GM18526 (cell line): ENCODE measurements around the gene MAP3K14.

Experiments
- POLR2A ChIP-seq: IDR thresholded peaks from 3 replicates; pipeline ENCODE4 v1.6.1; 2011; ENCODE audit not compliant: insufficient read length; ENCODE audit errors: extremely low read depth

The MAP3K14 gene

DNA sequence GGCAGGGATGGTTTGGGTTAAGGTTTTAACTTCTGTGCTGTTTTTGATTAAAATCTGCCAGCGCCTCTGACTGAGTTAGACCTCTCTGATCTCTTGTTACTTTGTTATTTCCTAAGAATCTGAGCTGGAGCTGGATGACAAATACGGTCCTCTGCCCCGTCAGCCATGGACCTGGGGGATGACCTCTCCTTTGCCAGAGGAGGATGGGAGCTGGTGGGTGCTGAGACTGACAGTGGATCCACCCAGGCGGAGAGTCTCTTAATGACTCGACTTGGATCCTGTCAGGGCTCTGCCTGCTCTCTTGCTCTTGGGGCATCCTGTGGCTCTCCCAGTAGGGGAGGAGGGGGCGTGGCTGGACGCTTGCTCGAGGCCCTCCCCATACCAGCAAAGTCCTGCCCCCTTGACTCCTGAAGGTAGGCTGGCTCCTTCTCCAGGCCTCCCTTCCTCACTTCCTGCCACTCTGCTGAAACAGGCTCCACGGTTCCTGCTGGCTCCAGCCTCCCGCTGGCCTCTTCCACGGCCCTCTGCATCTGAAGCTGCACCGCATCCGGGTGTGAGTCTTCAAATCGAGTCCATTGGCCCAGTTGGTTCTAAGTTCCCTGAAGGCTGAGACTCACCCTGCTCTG, 24.8 kb upstream of the MAP3K14 start:
- TF ChIP-seq POLR2A, result no peak

- TF ChIP-seq POLR2A, result no peak
These were observed 23.1 kb upstream of the MAP3K14 start for GRCh38 chr17:45339646-45340605.

- no peak for TF ChIP-seq POLR2A
These were observed 22.2 kb upstream of the MAP3K14 start for GRCh38 chr17:45338996-45339535.

DNA sequence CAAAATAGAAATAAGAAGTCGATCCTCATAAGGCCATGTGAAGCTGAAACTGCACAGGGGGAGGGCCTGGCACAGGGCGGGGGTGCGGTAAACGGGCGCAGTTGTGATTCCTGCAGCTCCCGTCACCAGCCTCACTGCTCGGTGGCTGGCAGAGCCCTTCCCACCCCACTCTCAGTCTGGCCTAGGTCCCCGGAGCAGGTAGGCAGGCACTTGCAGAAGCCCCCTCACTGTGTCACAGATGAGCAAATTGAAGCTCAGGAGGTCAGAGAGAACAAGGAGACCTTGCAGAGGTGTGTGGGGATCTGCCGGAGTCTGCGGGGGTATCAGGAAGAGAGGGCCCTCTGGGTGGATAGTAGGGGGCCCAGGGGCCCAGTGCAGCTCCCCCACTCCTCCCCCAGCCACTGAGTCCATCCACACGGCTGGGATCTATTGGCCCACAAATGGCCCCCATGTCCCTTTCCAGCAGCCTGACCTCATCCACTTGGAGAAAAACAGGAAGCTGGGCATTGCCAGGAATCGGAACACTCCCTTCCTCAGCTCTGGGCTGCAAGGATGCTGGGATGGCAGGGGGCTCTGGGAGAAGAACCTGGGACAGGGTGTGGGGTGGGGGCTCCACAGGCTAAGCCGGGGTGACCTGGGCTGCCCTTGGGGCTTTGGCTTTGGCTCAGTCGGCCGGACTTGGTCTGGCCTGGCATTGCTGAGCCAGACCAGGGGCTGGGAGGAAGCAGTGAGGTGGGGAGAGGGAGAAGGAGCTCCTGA, 21.4 kb upstream of the MAP3K14 start:
- no peak for TF ChIP-seq POLR2A

DNA sequence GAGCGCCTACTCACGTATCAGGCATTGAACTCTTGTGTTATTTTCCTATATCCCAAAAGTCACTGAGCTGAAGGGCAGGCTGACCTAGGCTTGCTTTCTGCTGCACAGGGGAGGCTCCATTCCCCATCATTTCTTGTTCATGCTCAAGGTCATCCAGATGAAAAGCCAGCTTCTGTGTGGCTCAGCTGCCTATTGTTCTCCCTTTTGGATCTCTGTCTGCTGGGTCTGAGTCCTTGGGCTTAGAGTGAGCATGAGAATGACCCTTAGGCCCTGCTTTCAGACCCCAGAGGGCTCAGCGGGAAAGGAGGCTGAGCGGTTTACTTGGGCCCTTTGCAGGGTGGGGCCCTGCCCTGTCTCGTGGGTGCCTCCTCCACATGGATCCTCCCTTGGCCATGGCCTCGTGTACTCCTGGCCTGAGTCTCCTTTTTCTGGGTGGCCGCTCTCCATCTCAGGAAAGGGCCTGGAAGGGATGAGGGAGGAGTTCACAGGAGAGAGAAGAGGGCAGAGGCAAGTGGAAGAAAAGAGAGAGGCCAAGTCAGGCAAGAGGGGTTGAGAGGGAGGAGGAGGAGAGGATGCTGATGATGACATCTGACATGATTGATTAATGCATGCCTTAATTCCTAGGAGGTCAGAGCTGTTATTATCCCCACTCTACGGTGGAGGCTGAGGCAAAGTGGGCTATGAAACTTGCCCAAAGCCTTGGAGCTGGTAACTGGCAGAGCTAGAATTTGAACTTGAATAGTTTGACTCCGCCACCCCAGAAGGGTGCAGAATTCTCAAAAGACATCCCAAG, 19.8 kb upstream of the MAP3K14 start:
- TF ChIP-seq POLR2A, result no peak

- no peak for TF ChIP-seq POLR2A
These were observed 18.9 kb upstream of the MAP3K14 start for GRCh38 chr17:45335721-45336120.

GRCh38 chr17:45334701-45335677, 18.2 kb upstream of the MAP3K14 start:
- TF ChIP-seq POLR2A, result no peak

DNA sequence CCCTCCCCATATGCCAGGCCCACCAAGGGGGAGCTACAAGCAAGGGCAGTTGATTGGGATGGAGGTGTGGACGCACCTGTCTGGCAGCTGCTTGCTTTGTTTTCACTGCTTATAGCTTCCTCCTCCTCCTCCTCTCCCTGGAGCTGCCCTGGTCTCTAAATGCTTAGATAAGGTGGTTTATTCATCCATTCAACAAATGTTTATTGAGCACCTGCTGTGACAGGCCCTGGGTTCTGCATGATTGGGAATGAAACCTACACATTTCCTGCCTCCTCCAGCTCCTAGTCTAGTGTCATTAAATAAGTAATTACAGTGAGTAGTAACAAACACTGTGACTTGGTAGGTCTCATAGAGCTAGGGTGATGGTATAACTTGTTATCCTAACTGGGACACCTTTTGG, 17.4 kb upstream of the MAP3K14 start:
- no peak for TF ChIP-seq POLR2A

DNA sequence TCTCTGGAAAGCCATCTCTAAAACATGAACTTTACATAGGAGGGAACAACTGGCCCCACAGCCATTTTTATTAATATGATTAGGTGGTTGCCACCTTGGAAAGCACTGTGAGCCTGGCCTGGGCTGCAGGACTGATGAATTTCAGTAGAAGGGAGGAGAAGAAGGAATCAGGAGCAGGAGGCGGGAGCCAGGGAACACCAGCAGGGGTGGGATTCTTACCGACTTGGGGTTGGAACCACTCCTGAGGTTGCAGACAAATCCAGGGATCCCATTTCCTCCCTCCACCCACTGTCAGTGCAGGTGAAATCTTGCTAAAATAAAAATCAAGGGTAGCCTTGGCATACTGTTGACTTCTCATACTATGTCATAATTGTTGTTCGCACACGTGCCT, 16.9 kb upstream of the MAP3K14 start:
- no peak for TF ChIP-seq POLR2A

GRCh38 chr17:45332989-45333701, 16.3 kb upstream of the MAP3K14 start:
- no peak for TF ChIP-seq POLR2A

DNA sequence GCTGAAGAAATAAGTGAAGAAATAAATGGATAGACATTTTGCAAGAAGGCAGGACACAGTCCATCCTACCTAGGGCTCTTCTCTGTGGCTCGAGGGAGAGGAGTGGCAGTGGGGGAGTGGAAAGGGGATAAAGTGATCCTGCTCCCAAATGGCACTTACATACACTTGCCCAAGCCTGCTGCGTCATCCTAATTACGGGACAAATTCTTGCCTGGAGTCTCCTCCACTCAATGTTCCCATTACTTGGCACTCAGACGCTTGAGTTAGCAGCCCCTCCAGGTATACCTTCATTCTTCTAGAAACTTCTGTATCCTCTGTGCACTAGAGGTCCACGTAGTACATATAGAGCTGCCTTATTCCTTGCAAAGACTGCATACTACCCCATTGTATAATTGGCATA, 15.7 kb upstream of the MAP3K14 start:
- TF ChIP-seq POLR2A, result no peak

- no peak for TF ChIP-seq POLR2A
These were observed 9.8 kb upstream of the MAP3K14 start for GRCh38 chr17:45326626-45327025.

- no peak for TF ChIP-seq POLR2A
These were observed 9.0 kb upstream of the MAP3K14 start for GRCh38 chr17:45325810-45326209.
